ENCODE measurements around the gene SAPCD2.
A peak's percentile ranks its signal among the peaks of the same experiment; 100 is the strongest.
"Not testable (repeated sequence)": the region's sequence is repeated elsewhere in the genome, so short reads cannot be mapped to it uniquely, and the experiment has no call there.

The SAPCD2 gene

GRCh38 chr9:137044502-137045177, 25.7 kb downstream of the SAPCD2 start:
- DNase-seq = no peak

- no peak for DNase-seq
Observed at GRCh38 chr9:137044037-137044436, 26.3 kb downstream of the SAPCD2 start.

- no peak for DNase-seq
Observed at GRCh38 chr9:137042751-137043727, 27.3 kb downstream of the SAPCD2 start.

- no peak for DNase-seq
Observed at GRCh38 chr9:137041124-137041523, 29.2 kb downstream of the SAPCD2 start.

GRCh38 chr9:137040568-137040967, 29.8 kb downstream of the SAPCD2 start:
- DNase-seq = no peak

GRCh38 chr9:137039611-137040366, 30.6 kb downstream of the SAPCD2 start:
- no peak for DNase-seq

GRCh38 chr9:137038916-137039315, 31.4 kb downstream of the SAPCD2 start:
- no peak for DNase-seq

GRCh38 chr9:137037483-137037882, 32.9 kb downstream of the SAPCD2 start:
- DNase-seq = no peak

- DNase-seq = no peak
Observed at GRCh38 chr9:137037035-137037434, 33.3 kb downstream of the SAPCD2 start.

- DNase-seq = no peak
Observed at GRCh38 chr9:137035937-137036336, 34.4 kb downstream of the SAPCD2 start.

GRCh38 chr9:137035507-137035834, 34.9 kb downstream of the SAPCD2 start:
- DNase-seq = no peak

GRCh38 chr9:137034709-137035506, 35.4 kb downstream of the SAPCD2 start:
- DNase-seq = peak; percentile 94

- DNase-seq = no peak
Observed at GRCh38 chr9:137034039-137034708, 36.2 kb downstream of the SAPCD2 start.

GRCh38 chr9:137033481-137033880, 36.9 kb downstream of the SAPCD2 start:
- DNase-seq = not testable (repeated sequence)

GRCh38 chr9:137032858-137033257, 37.5 kb downstream of the SAPCD2 start:
- no peak for DNase-seq

GRCh38 chr9:137031904-137032640, 38.3 kb downstream of the SAPCD2 start, which contains the start of gene FUT7:
TSS of gene FUT7 (minus strand) at chr9:137032088. CDS start at chr9:137031991, 97 bp downstream.
- peak; percentile 68 for DNase-seq

- DNase-seq = peak; percentile 73
Observed at GRCh38 chr9:137030538-137031527, 39.5 kb downstream of the SAPCD2 start.

- DNase-seq = no peak
Observed at GRCh38 chr9:137030006-137030405, 40.4 kb downstream of the SAPCD2 start.

- peak; percentile 91 for DNase-seq
Observed at GRCh38 chr9:137029058-137029936, 41.1 kb downstream of the SAPCD2 start.
